ENCODE measurements around the gene NOL6. TPM values are rescaled to one million over a fixed set of nuclear protein-coding genes. Genes with fewer than 3 reads are reported as not detected.

Gene NOL6
- polyA plus RNA-seq, 2 of the 4 experiments (the other 2 are of a cell fraction): 49.5 to 52.0 TPM

- no peaks in the 10 kb centered on the region for H3K9me3 ChIP-seq
- no peak for FAIRE-seq
- H3K4me1 ChIP-seq: peaks cover 13% of the 10 kb centered on the region
- no peak overlapping the region for H3K27ac ChIP-seq
- TF ChIP-seq RNF2 (IDR thresholded peaks at IDR 0.05; ENCODE audit: borderline replicate concordance, low read depth) (no peak), FOSL2 (IDR thresholded peaks at IDR 0.05) (no peak), FOSL2 (CRISPR knock-in tag; IDR thresholded peaks at IDR 0.05) (no peak), RFX5 (IDR thresholded peaks at IDR 0.05) (no peak), POLR2A (IDR thresholded peaks at IDR 0.05; ENCODE audit: low read length) (no peak), KDM1A (IDR thresholded peaks at IDR 0.05; ENCODE audit: low read depth) (no peak), E2F6 (IDR thresholded peaks at IDR 0.05; ENCODE audit: borderline replicate concordance, low read depth) (no peak), PHF8 (IDR thresholded peaks at IDR 0.05; ENCODE audit: borderline replicate concordance, low read depth) (no peak), FOXS1 (CRISPR knock-in tag; IDR thresholded peaks at IDR 0.05) (no peak), HES2 (IDR thresholded peaks at IDR 0.05) (no peak), ESRRA (IDR thresholded peaks at IDR 0.05; ENCODE audit: borderline replicate concordance, low read length) (no peak), CHD2 (IDR thresholded peaks at IDR 0.05; ENCODE audit: low read length, partially characterized antibody) (no peak), CEBPB (IDR thresholded peaks at IDR 0.05) (no peak), MAX (IDR thresholded peaks at IDR 0.05) (no peak), ZFP36 (IDR thresholded peaks at IDR 0.05; ENCODE audit: borderline replicate concordance, partially characterized antibody) (no peak), JUN (IDR thresholded peaks at IDR 0.05) (no peak), CBX2 (IDR thresholded peaks at IDR 0.05; ENCODE audit: borderline replicate concordance, low read depth) (no peak), RCOR1 (IDR thresholded peaks at IDR 0.05; ENCODE audit: low read depth, low read length) (no peak), ELK1 (IDR thresholded peaks at IDR 0.05; ENCODE audit: low read depth, low read length) (no peak), HOXA7 (CRISPR knock-in tag; IDR thresholded peaks at IDR 0.05) (no peak)
- 94% methylated on average over 10 of the region's 10 CpGs for WGBS (ENCODE audit: missing lambda C conversion rate)
- no peak overlapping the region for H3K4me3 ChIP-seq
- H3K4me2 ChIP-seq: no peak overlapping the region
- ATAC-seq: no peak
- no peak for DNase-seq (ENCODE audit: low read depth in 1 of 2, low spot score in 1 of 2)
- ChIA-PET POLR2A (no interaction called here), CTCF (interaction anchor here (0.7 to 40.3 kb wide), 5 partner anchors 27 to 148 kb away, joined by 3 to 834 read pairs (median 31); partner anchors contain the start of genes AQP3 and AQP7)
These were observed 2.8 kb upstream of the NOL6 start for GRCh38 chr9:33476503-33476902.

GRCh38 chr9:33475357-33475756, 1.6 kb upstream of the NOL6 start:
- CTCF ChIA-PET: interaction anchor here (0.9 to 40.3 kb wide), 5 partner anchors 26 to 246 kb away, joined by 3 to 834 read pairs (median 31); partner anchors contain the start of genes AQP3 and AQP7
- FAIRE-seq: no peak

More at GRCh38 chr9:33475357-33475756, 1.6 kb upstream of the NOL6 start:
- ATAC-seq: no peak
- Histone ChIP-seq H3K4me2 (peak overlapping the region; percentile 75; the same call in 2 of the 3 replicates), H3K4me1 (peaks cover 14% of the 10 kb centered on the region), H3K27ac (no peak overlapping the region), H3K9me3 (no peaks in the 10 kb centered on the region), H3K4me3 (no peak overlapping the region)
- 77% methylated on average over 1 of the region's 1 CpG for WGBS (ENCODE audit: missing lambda C conversion rate)
- no peak for TF ChIP-seq RNF2 (IDR thresholded peaks at IDR 0.05; ENCODE audit: borderline replicate concordance, low read depth)
- TF ChIP-seq HOXB5 (CRISPR knock-in tag; IDR thresholded peaks at IDR 0.05): no peak
- no peak for TF ChIP-seq CBX2 (IDR thresholded peaks at IDR 0.05; ENCODE audit: borderline replicate concordance, low read depth)
- TF ChIP-seq EHF (CRISPR knock-in tag; IDR thresholded peaks at IDR 0.05): no peak
- TF ChIP-seq TFCP2L1 (CRISPR knock-in tag; IDR thresholded peaks at IDR 0.05): no peak
- DNase-seq (ENCODE audit: low read depth in 1 of 2, low spot score in 1 of 2): no peak
- POLR2A ChIA-PET: no interaction called here
